Kidney epithelial cell (primary cell): ENCODE results near the gene CAMK2D. TPM values are rescaled to one million over a fixed set of nuclear protein-coding genes. Genes with fewer than 3 reads are reported as not detected.

Source experiments
- DNase-seq: peaks from one replicate; pipeline ENCODE4 v3.0.0-alpha.2; 2010; ENCODE audit warnings: low read depth
- H3K27me3 ChIP-seq: 2 replicates; pipeline ENCODE4 v1.6.0; 2011; ENCODE audit warnings: low read length; ENCODE audit not compliant: control insufficient read depth, insufficient read depth
- H3K36me3 ChIP-seq: 2 replicates; pipeline ENCODE4 v1.5.1; 2011; ENCODE audit warnings: low read length; ENCODE audit not compliant: control insufficient read depth, insufficient read depth
- H3K4me3 ChIP-seq: 2 replicates; pipeline ENCODE4 v1.5.1; 2011; ENCODE audit warnings: low read depth, mild to moderate bottlenecking, control low read depth, low read length
- CTCF ChIP-seq: IDR thresholded peaks from 2 replicates; pipeline ENCODE4 v1.5.1; 2011; ENCODE audit warnings: mild to moderate bottlenecking, moderate library complexity, low read length, control low read depth, inconsistent platforms; ENCODE audit not compliant: insufficient read depth, poor library complexity, severe bottlenecking
- total RNA-seq: library from RNA; depleted of rRNA; stranded (reverse); fragments of >200 nt; gene quantifications from 2 replicates; pipeline ENCODE4 v1.2.3, GENCODE V29; 2015

The CAMK2D gene
- total RNA-seq, 1 donor from 2014 or later: 36.2 TPM

GRCh38 chr4:113534711-113535110 lies 226.8 kb downstream of the CAMK2D start:
- no peaks in the 10 kb centered on the region for H3K36me3 ChIP-seq
- no peak for DNase-seq
- no peak for TF ChIP-seq CTCF
- no peaks in the 10 kb centered on the region for H3K27me3 ChIP-seq
- H3K4me3 ChIP-seq: no peak overlapping the region

GRCh38 chr4:113531572-113531971 lies 230.0 kb downstream of the CAMK2D start:
- DNase-seq: no peak
- Histone ChIP-seq H3K36me3 (no peaks in the 10 kb centered on the region), H3K4me3 (no peak overlapping the region), H3K27me3 (no peaks in the 10 kb centered on the region)
- TF ChIP-seq CTCF: no peak

- H3K4me3 ChIP-seq: no peak overlapping the region
- TF ChIP-seq CTCF: no peak
- no peaks in the 10 kb centered on the region for H3K36me3 ChIP-seq
- no peaks in the 10 kb centered on the region for H3K27me3 ChIP-seq
- no peak for DNase-seq
These were observed 233.1 kb downstream of the CAMK2D start for GRCh38 chr4:113528395-113528794.

- H3K4me3 ChIP-seq: no peak overlapping the region
- TF ChIP-seq CTCF: no peak
- H3K27me3 ChIP-seq: no peaks in the 10 kb centered on the region
- peaks cover 1% of the 10 kb centered on the region for H3K36me3 ChIP-seq
- no peak for DNase-seq
These were observed 236.0 kb downstream of the CAMK2D start for GRCh38 chr4:113525521-113525920.

- H3K4me3 ChIP-seq: no peak overlapping the region
- peaks cover 1% of the 10 kb centered on the region for H3K36me3 ChIP-seq
- no peak for DNase-seq
- TF ChIP-seq CTCF: no peak
- H3K27me3 ChIP-seq: no peaks in the 10 kb centered on the region
These were observed 236.9 kb downstream of the CAMK2D start for GRCh38 chr4:113524505-113525186.

GRCh38 chr4:113524096-113524495 lies 237.4 kb downstream of the CAMK2D start:
- Histone ChIP-seq H3K4me3 (no peak overlapping the region), H3K36me3 (peaks cover 1% of the 10 kb centered on the region), H3K27me3 (no peaks in the 10 kb centered on the region)
- no peak for DNase-seq
- no peak for TF ChIP-seq CTCF
